BLaER1 treated with 17β-estradiol and CSF1 and Interleukin-3, amounts not matched to agents 10 nM and 100 nM (cell line): ENCODE measurements around the gene TMEM9.

Experiments
- H3K27ac ChIP-seq, 11 experiments: shearing (Covaris generic); formaldehyde crosslinking; 2 replicates each; pipeline ENCODE4 v1.8.1; 2022
- H3K27me3 ChIP-seq, 11 experiments: shearing (Covaris generic); formaldehyde crosslinking; 2 replicates each; pipeline ENCODE4 v1.8.1; 2022
- H3K36me3 ChIP-seq, 11 experiments: shearing (Covaris generic); formaldehyde crosslinking; 2 replicates each; pipeline ENCODE4 v1.8.1; 2022
- H3K4me1 ChIP-seq, 10 experiments: shearing (Covaris generic); formaldehyde crosslinking; 2 replicates each; pipeline ENCODE4 v1.8.1; 2022
- H3K4me2 ChIP-seq, 11 experiments: shearing (Covaris generic); formaldehyde crosslinking; 2 replicates each; pipeline ENCODE4 v1.8.1; 2022
- H3K4me3 ChIP-seq, 10 experiments: shearing (Covaris generic); formaldehyde crosslinking; 2 replicates each; pipeline ENCODE4 v1.8.1; 2022
- H3K9ac ChIP-seq, 11 experiments: shearing (Covaris generic); formaldehyde crosslinking; 2 replicates each; pipeline ENCODE4 v1.8.1; 2022
- H3K9me3 ChIP-seq, 11 experiments: shearing (Covaris generic); formaldehyde crosslinking; replicated peaks in 1 of 11; 2 replicates each; pipeline ENCODE4 v1.8.1; 2022
- H4K20me1 ChIP-seq, 11 experiments: shearing (Covaris generic); formaldehyde crosslinking; 2 replicates each; pipeline ENCODE4 v1.8.1; 2022
- Cebpa-rat ChIP-seq, 11 experiments: shearing (Covaris generic); IDR thresholded peaks; 2 replicates each; pipeline ENCODE4 v1.8.1; 2022

TMEM9 gene

GRCh38 chr1:201154389-201155165 lies at the start of gene TMEM9:
TSS of gene TMEM9 (minus strand) at chr1:201154474. CDS start at chr1:201153923, 551 bp downstream.
- Histone ChIP-seq H3K9me3 (peaks cover 0 to 16% (median 9%) of the 10 kb centered on the region in 11 experiments; a peak in 10 of 22 replicates), H4K20me1 (peaks cover 0 to 4% (median 0%) of the 10 kb centered on the region in 11 experiments; a peak in 2 of 22 replicates), H3K4me3 (peak within 1 kb of the TSS; percentile 65 to 85 (median 82)), H3K4me1 (peaks cover 15 to 25% (median 21%) of the 10 kb centered on the region in 10 experiments), H3K27me3 (no peaks in the 10 kb centered on the region), H3K9ac (peak within 1 kb of the TSS; percentile 74 to 90 (median 85)), H3K27ac (peak within 1 kb of the TSS; percentile 5 to 90 (median 84); a peak in 21 of 22 replicates), H3K4me2 (peak within 1 kb of the TSS; percentile 83 to 99 (median 97)), H3K36me3 (peaks cover 25 to 29% (median 27%) of the 10 kb centered on the region in 11 experiments; a peak in 21 of 22 replicates)
- peak; percentile 87 to 99 (median 96) for TF ChIP-seq Cebpa-rat (IDR thresholded peaks at IDR 0.05)

GRCh38 chr1:201198598-201198997 lies 44.3 kb upstream of the TMEM9 start:
- H3K9me3 ChIP-seq: no peaks in the 10 kb centered on the region
- no peaks in the 10 kb centered on the region for H4K20me1 ChIP-seq
- H3K27me3 ChIP-seq: no peaks in the 10 kb centered on the region
- H3K27ac ChIP-seq: no peak overlapping the region
- TF ChIP-seq Cebpa-rat (IDR thresholded peaks at IDR 0.05): no peak
- H3K36me3 ChIP-seq: no peaks in the 10 kb centered on the region
- peaks cover 0 to 6% (median 0%) of the 10 kb centered on the region in 10 experiments; a peak in 1 of 20 replicates for H3K4me1 ChIP-seq
- no peak overlapping the region for H3K4me2 ChIP-seq
- no peak overlapping the region for H3K9ac ChIP-seq
- H3K4me3 ChIP-seq: no peak overlapping the region

GRCh38 chr1:201194046-201194445 lies 39.8 kb upstream of the TMEM9 start:
- H3K9ac ChIP-seq: no peak overlapping the region
- H3K27ac ChIP-seq: no peak overlapping the region
- TF ChIP-seq Cebpa-rat (IDR thresholded peaks at IDR 0.05): no peak
- H3K36me3 ChIP-seq: no peaks in the 10 kb centered on the region
- no peak overlapping the region for H3K4me2 ChIP-seq
- H3K4me3 ChIP-seq: no peak overlapping the region
- no peaks in the 10 kb centered on the region for H4K20me1 ChIP-seq
- H3K4me1 ChIP-seq: peaks cover 0 to 18% (median 11%) of the 10 kb centered on the region in 10 experiments; a peak in 17 of 20 replicates
- no peaks in the 10 kb centered on the region for H3K27me3 ChIP-seq
- no peaks in the 10 kb centered on the region for H3K9me3 ChIP-seq

- Histone ChIP-seq H3K4me3 (no peak overlapping the region), H3K36me3 (no peaks in the 10 kb centered on the region), H3K4me2 (no peak overlapping the region), H3K27ac (no peak overlapping the region), H3K9me3 (no peaks in the 10 kb centered on the region), H4K20me1 (no peaks in the 10 kb centered on the region), H3K4me1 (peaks cover 0 to 18% (median 11%) of the 10 kb centered on the region in 10 experiments; a peak in 17 of 20 replicates), H3K9ac (no peak overlapping the region), H3K27me3 (no peaks in the 10 kb centered on the region)
- no peak for TF ChIP-seq Cebpa-rat (IDR thresholded peaks at IDR 0.05)
These were observed 38.1 kb upstream of the TMEM9 start for GRCh38 chr1:201192261-201192788.

GRCh38 chr1:201191653-201192260 lies 37.5 kb upstream of the TMEM9 start:
- H4K20me1 ChIP-seq: no peaks in the 10 kb centered on the region
- H3K9me3 ChIP-seq: no peaks in the 10 kb centered on the region
- H3K4me1 ChIP-seq: peaks cover 0 to 18% (median 11%) of the 10 kb centered on the region in 10 experiments; a peak in 17 of 20 replicates
- peak overlapping the region in 3 of 11 experiments; percentile 24 to 30 (median 28); a peak in 2 of 22 replicates for H3K4me2 ChIP-seq
- no peak for TF ChIP-seq Cebpa-rat (IDR thresholded peaks at IDR 0.05)
- no peaks in the 10 kb centered on the region for H3K36me3 ChIP-seq
- no peak overlapping the region for H3K9ac ChIP-seq
- no peak overlapping the region for H3K4me3 ChIP-seq
- no peaks in the 10 kb centered on the region for H3K27me3 ChIP-seq
- no peak overlapping the region for H3K27ac ChIP-seq

- H3K4me2 ChIP-seq: peak within 1 kb of the TSS in 10 of 11 experiments; percentile 24 to 63 (median 40); a peak in 15 of 22 replicates
These were observed 36.4 kb upstream of the TMEM9 start, which contains the start of gene IGFN1 for GRCh38 chr1:201190624-201191051. TSS of gene IGFN1 (plus strand) at chr1:201190824. CDS start at chr1:201193294, 2,470 bp downstream.

GRCh38 chr1:201190005-201190404 lies 35.7 kb upstream of the TMEM9 start:
- Histone ChIP-seq H3K4me1 (peaks cover 9 to 26% (median 16%) of the 10 kb centered on the region in 10 experiments), H3K27me3 (no peaks in the 10 kb centered on the region), H3K9ac (no peak overlapping the region), H4K20me1 (no peaks in the 10 kb centered on the region), H3K27ac (no peak overlapping the region), H3K4me3 (no peak overlapping the region), H3K9me3 (no peaks in the 10 kb centered on the region), H3K4me2 (peak overlapping the region in 9 of 11 experiments; percentile 21 to 63 (median 41); a peak in 13 of 22 replicates), H3K36me3 (no peaks in the 10 kb centered on the region)
- TF ChIP-seq Cebpa-rat (IDR thresholded peaks at IDR 0.05): no peak

More at GRCh38 chr1:201190624-201191051, 36.4 kb upstream of the TMEM9 start, which contains the start of gene IGFN1:
- H3K4me1 ChIP-seq: peaks cover 9 to 25% (median 15%) of the 10 kb centered on the region in 10 experiments
- no peaks in the 10 kb centered on the region for H3K9me3 ChIP-seq
- H3K4me3 ChIP-seq: no peak within 1 kb of the TSS
- H4K20me1 ChIP-seq: no peaks in the 10 kb centered on the region
- H3K9ac ChIP-seq: no peak within 1 kb of the TSS
- no peaks in the 10 kb centered on the region for H3K36me3 ChIP-seq
- no peak for TF ChIP-seq Cebpa-rat (IDR thresholded peaks at IDR 0.05)
- H3K27ac ChIP-seq: no peak within 1 kb of the TSS
- no peaks in the 10 kb centered on the region for H3K27me3 ChIP-seq

- Histone ChIP-seq H3K4me2 (no peak overlapping the region), H3K9ac (no peak overlapping the region), H3K9me3 (no peaks in the 10 kb centered on the region), H3K36me3 (no peaks in the 10 kb centered on the region), H3K4me3 (no peak overlapping the region), H3K27ac (no peak overlapping the region), H3K4me1 (peaks cover 9 to 26% (median 16%) of the 10 kb centered on the region in 10 experiments), H4K20me1 (no peaks in the 10 kb centered on the region), H3K27me3 (no peaks in the 10 kb centered on the region)
- no peak for TF ChIP-seq Cebpa-rat (IDR thresholded peaks at IDR 0.05)
These were observed 34.8 kb upstream of the TMEM9 start for GRCh38 chr1:201189085-201189484.

GRCh38 chr1:201186192-201186591 lies 31.9 kb upstream of the TMEM9 start:
- Histone ChIP-seq H3K4me2 (peak overlapping the region in 6 of 11 experiments; percentile 0 to 22 (median 13); a peak in 6 of 22 replicates), H3K27ac (no peak overlapping the region), H3K9me3 (no peaks in the 10 kb centered on the region), H3K9ac (no peak overlapping the region), H3K4me1 (peaks cover 12 to 24% (median 15%) of the 10 kb centered on the region in 10 experiments), H3K4me3 (no peak overlapping the region), H4K20me1 (no peaks in the 10 kb centered on the region), H3K27me3 (no peaks in the 10 kb centered on the region), H3K36me3 (no peaks in the 10 kb centered on the region)
- no peak for TF ChIP-seq Cebpa-rat (IDR thresholded peaks at IDR 0.05)
